NCI-H1048 (cell line): Measurements from ENCODE around the gene TGFBR3L.
"Not testable (repeated sequence)": the region's sequence is repeated elsewhere in the genome, so short reads cannot be mapped to it uniquely, and the experiment has no call there.

Source experiments
- DNase-seq: peaks from one replicate; lab custom pipeline; 2025; lab: John Stamatoyannopoulos, UW

TGFBR3L gene

GRCh38 chr19:7959211-7959610, 44.6 kb downstream of the TGFBR3L start:
- no peak for DNase-seq

DNA sequence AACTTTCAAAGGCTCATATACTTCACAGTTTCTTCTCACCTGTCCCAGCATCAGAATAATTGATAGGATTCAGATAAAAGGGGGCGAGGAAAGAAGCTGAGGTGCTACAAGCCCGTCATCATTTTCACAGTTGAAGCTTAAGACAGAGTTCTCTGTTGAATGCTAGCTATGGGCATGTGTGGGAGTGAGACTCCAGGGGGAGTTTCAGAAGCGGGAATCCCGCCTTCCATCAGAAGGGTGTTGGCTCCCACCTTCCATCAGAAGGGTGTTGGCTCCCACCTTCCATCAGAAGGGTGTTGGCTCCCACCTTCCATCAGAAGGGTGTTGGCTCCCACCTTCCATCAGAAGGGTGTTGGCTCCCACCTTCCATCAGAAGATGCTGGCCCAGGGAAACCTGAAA, 46.5 kb downstream of the TGFBR3L start:
- not testable (repeated sequence) for DNase-seq

DNA sequence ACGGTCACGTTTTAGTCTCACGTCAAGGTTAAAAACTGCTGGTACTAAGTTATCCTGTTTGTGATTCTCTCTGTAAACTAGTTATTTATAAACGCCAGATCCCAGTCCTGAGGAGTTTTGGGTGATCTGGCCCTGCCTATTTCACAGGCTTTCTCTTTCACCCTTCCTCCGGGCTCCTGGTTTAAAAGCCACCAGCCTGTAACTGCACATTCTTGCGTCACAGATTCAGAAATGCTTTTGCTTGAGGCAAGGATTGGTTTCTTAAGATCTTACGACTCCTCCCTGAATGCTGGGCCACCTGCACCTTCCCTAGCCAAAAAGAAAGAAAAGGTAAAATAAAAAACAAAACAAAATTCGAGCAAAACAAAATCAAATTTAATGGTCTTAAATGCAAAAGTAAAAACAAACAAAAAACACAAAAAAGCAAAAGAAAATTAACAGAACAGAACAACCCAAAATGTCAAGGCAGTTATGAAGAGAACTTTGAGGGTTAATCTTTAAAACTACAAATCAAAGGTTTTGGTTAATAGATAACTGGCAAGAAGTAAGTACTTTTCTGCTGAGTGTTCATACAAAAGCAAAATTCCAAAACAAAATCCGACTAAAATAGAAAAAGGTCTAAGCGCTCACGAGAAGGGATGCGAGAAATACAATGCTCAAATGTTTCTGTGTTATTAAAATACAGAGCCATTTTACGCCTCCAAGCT, 47.4 kb downstream of the TGFBR3L start:
- no peak for DNase-seq

DNA sequence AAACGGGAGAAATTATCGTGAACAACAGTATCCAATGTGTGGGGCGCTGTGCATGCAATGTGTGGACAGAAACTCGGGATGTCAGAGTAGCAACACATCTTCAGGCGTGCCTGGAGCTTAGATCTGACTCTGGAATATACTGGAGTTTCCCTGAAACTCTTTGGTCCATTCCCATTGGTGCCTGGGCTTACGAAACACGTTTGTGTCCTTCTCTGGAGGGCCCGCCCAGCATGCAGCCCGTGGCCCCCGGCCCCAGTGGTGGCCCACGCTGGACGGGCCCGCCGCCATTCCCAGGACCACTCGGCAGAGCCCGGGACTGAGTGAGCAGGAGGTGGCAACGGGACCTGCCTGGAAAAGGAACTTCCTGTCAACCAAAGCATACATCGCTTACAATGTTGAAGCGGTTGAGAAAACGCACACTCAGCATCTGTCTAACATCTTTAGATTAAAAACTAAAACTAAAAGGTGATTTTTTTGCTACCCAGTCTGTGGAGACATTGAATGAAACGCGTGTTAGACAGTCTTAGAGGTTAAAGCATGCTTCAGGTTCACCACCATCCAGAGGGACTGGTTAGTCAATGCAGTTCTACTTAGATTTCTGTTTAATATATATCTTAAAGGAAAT, 48.1 kb downstream of the TGFBR3L start:
- DNase-seq, result no peak

DNA sequence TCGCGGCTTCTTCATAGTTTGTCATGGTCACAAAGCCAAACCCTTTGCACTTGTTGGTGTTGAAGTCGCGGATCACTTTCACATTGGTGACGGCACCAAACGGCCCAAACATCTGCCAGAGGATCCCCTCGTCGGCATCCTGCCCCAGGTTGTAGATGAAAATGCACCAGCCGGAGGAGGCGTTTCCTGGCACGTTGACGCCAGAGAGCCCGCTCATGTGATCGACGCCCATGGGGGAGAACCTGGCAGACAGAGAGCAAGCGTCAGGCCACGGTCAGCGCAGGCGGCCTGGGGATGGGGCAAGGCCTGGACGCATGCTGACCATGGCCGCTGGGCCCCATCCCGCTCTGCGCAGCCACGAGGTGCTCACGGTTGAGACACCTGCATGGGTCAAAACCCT, 48.9 kb downstream of the TGFBR3L start:
- DNase-seq, result no peak

- DNase-seq, result no peak
These were observed 50.7 kb downstream of the TGFBR3L start for GRCh38 chr19:7965259-7965841.

GRCh38 chr19:7965921-7966665, 51.5 kb downstream of the TGFBR3L start:
- no peak for DNase-seq

- DNase-seq, result no peak
These were observed 53.6 kb downstream of the TGFBR3L start for GRCh38 chr19:7968008-7968795.
